NB4 (cell line): ENCODE measurements around the gene RBM19.

Experiments used
- DNase-seq: peaks from one replicate; pipeline ENCODE4 v3.0.0; 2010; ENCODE audit warnings: low read depth
- H3K4me3 ChIP-seq: one replicate; pipeline ENCODE4 v1.5.1; 2011; ENCODE audit warnings: mild to moderate bottlenecking, low read depth, low read length, moderate library complexity
- MAX ChIP-seq: IDR thresholded peaks from 2 replicates; pipeline ENCODE4 v1.6.1; 2011; ENCODE audit warnings: low read depth, low read length
- MYC ChIP-seq: IDR thresholded peaks from 2 replicates; pipeline ENCODE4 v1.6.1; 2011; ENCODE audit warnings: low read depth, low read length
- POLR2A ChIP-seq: IDR thresholded peaks from 2 replicates; pipeline ENCODE4 v1.6.1; 2011; ENCODE audit warnings: mild to moderate bottlenecking; ENCODE audit not compliant: insufficient read length; ENCODE audit errors: extremely low read depth
- TF ChIP-seq, protein P1 (sequence below): IDR thresholded peaks from one replicate; pipeline ENCODE4 v1.5.1; 2012; ENCODE audit warnings: low read depth, low read length

RBM19 gene

DNA sequence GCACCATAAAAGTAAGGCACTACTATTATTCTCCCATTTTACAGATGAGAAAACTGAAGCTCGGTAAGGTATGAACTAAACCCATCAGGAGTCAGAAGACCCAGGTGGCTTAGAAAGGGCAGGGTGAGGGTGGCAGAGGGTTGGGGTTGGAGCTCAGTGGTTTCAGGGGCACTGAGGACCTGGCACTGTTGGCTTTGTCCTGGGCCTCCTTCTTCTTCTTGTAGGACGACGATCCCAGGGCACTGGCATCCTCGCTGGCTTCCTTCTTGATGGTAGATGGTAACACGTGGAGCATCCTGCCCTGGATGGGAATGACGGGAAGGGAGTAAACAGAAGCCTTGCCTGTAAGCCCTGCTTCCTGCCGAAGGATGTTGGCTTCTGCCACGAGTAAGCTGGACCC, 19.9 kb downstream of the RBM19 start:
- TF ChIP-seq POLR2A (no peak), MYC (no peak), MAX (no peak)
- TF ChIP-seq, protein P1, sequence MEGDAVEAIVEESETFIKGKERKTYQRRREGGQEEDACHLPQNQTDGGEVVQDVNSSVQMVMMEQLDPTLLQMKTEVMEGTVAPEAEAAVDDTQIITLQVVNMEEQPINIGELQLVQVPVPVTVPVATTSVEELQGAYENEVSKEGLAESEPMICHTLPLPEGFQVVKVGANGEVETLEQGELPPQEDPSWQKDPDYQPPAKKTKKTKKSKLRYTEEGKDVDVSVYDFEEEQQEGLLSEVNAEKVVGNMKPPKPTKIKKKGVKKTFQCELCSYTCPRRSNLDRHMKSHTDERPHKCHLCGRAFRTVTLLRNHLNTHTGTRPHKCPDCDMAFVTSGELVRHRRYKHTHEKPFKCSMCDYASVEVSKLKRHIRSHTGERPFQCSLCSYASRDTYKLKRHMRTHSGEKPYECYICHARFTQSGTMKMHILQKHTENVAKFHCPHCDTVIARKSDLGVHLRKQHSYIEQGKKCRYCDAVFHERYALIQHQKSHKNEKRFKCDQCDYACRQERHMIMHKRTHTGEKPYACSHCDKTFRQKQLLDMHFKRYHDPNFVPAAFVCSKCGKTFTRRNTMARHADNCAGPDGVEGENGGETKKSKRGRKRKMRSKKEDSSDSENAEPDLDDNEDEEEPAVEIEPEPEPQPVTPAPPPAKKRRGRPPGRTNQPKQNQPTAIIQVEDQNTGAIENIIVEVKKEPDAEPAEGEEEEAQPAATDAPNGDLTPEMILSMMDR = no peak
- H3K4me3 ChIP-seq = no peak overlapping the region
- DNase-seq = no peak

DNA sequence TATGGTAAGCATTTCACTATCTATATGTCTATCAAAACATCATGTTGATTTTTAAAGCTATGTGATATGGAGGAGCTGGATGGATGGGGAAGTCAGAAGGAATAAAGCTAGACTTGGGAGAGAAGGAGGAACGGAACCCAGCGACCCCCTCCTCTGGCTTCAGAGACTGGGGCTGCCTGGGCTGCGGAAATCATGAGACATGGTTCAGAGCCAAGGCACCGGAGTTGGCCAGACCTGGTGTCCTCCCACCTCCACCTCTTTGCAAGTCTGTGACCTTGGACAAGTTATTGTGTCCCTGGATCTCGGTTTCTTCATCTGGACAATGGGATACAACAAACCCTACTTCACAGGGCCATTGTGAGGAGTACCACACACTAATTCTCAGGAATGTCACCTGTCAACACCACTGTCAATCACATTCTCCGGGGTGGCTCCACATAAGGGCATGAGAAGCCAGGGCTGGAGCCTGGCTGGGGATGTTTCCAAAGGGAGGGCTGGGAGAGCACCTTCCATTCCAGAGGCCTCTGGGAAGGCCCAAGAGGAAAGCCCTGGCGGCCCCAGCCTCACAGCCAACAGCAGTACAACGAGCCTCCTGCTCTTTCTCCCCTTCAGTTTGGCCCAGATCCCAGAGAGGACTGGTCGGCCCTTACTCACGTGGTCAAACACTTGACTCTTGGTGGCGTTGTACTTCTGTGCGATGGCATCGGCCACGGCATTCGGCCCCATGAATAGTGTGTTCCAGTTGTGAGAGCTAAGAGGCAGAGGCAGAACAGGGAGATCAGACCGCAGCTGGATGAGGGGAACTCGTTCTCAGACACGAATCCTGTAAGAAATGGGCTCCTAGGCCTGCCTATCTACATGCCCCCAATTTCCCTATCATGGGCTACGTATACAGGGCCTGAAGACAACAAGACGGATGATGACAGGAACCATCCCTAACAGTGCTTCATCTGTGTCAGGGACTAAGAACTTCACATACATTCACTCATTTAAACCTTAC, 20.7 kb downstream of the RBM19 start:
- no peak for TF ChIP-seq MYC
- no peak for TF ChIP-seq MAX
- no peak for TF ChIP-seq POLR2A
- TF ChIP-seq, protein P1 = no peak
- no peak for DNase-seq
- no peak overlapping the region for H3K4me3 ChIP-seq

DNA sequence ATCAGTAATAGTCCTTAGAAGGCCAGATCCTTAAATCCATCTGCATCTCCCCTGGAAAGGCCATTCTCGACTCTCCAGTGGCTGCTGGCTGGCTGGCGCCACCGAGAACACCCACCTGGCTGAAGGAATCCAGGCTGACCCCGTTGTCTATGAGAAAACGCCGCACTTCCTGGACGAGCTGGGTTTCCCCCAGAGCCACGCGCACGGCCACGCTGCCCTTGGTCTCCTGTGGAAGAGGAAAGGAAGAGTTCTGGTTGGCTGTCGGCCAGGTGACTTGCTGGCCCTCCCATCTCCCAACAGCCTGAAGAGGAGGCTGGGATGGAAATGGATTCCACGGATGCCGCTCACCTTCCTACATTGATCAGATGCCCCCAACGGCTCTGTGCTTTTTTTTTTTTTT, 23.9 kb downstream of the RBM19 start:
- TF ChIP-seq MYC = no peak
- TF ChIP-seq POLR2A = no peak
- no peak for TF ChIP-seq MAX
- TF ChIP-seq, protein P1 = no peak
- no peak for DNase-seq
- H3K4me3 ChIP-seq = no peak overlapping the region

- no peak for DNase-seq
- no peak overlapping the region for H3K4me3 ChIP-seq
- TF ChIP-seq POLR2A (no peak), MAX (no peak)
Measured at GRCh38 chr12:113941208-113941486, 25.0 kb downstream of the RBM19 start.

DNA sequence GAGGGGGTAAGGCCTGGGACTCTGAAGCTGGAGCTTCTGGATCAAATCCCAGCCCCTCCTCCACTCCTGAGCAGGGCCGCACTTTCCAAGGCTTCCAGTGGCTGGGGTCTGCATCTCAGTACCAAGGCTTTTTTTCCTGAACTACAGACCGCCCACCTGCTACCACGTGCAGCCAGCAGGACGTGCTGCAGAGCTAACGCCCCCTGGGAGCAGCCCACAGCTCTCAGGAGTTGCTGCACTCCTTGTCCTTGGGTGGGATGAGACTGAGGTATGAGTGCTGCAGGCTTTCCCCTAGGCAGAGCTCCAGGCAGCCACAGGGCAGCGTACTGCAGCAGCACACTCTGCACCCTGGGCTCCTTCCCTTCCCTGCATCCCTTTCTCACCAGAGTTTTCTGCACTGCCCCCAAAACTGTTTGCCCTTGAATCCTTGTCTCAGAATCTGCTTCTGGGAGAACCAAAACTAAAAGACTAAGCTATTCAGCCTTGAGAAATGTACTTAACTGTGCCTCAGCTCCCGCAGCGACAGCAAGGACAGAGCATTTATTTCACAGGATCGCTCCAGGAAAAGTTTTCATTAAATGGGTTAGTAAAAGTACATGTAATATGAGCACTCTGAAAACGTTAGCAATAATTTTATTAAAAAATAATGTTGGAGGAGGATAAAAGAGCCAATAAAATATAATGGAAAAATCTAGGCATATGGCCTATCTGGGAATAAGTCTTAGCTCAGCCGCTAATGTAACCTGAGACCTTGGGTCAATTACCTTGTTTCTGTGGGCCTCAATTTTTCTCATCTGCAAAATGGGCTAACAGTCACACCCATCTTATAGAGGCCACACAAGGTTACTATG, 25.5 kb downstream of the RBM19 start:
- no peak for DNase-seq
- H3K4me3 ChIP-seq = no peak overlapping the region
- TF ChIP-seq MYC (no peak), MAX (no peak), POLR2A (no peak)
- TF ChIP-seq, protein P1 = no peak
